ENCODE data around the gene FAM20C.

- TF ChIP-seq, protein P1, sequence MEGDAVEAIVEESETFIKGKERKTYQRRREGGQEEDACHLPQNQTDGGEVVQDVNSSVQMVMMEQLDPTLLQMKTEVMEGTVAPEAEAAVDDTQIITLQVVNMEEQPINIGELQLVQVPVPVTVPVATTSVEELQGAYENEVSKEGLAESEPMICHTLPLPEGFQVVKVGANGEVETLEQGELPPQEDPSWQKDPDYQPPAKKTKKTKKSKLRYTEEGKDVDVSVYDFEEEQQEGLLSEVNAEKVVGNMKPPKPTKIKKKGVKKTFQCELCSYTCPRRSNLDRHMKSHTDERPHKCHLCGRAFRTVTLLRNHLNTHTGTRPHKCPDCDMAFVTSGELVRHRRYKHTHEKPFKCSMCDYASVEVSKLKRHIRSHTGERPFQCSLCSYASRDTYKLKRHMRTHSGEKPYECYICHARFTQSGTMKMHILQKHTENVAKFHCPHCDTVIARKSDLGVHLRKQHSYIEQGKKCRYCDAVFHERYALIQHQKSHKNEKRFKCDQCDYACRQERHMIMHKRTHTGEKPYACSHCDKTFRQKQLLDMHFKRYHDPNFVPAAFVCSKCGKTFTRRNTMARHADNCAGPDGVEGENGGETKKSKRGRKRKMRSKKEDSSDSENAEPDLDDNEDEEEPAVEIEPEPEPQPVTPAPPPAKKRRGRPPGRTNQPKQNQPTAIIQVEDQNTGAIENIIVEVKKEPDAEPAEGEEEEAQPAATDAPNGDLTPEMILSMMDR (IDR thresholded peaks at IDR 0.05), result no peak
- TF ChIP-seq POLR2A (IDR thresholded peaks at IDR 0.05), result no peak
Measured at GRCh38 chr7:213324-213993, 21.1 kb downstream of the FAM20C start.
